Right lung (tissue), 5 donors: ENCODE data around the gene VTI1A. TPM values are rescaled to one million over a fixed set of nuclear protein-coding genes. Genes with fewer than 3 reads are reported as not detected.

Experiments used
- DNase-seq, 2 donors: peaks; one replicate each; pipeline ENCODE4 v3.0.0-alpha.2; 2013
- polyA plus RNA-seq, 5 donors: library from polyadenylated mRNA; unstranded; fragments of 120-200 nt; gene quantifications; one replicate each; pipeline versions ENCODE4 v1.2.1 to v1.2.3, GENCODE V29; 2013; ENCODE audit warnings: inconsistent platforms in 1 of 5, low replicate concordance in 1 of 5; ENCODE audit not compliant: insufficient read length in 5 of 5, insufficient read depth in 1 of 5

VTI1A gene
- polyA plus RNA-seq, 5 donors = 13.9 to 19.3 (median 15.6) TPM

DNA sequence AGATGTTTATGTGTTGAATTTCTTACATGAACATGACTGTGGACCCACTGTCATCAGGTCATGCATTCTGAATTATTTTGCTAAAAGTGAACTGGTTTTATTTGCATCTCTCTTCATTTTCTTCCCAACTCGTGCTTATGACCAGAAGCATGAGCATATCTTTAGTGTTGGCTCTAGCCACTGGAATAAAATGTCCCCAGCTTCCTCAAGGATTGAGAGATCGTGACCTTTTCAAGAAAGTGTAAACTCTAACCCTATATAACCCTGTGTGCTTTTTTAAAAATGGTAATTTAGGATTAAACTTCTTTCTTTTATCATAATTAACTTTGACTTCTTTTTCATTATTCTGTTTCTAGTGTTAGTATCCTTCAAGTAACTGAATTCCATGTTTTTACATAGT lies 55.5 kb downstream of the VTI1A start:
- DNase-seq = no peak

DNA sequence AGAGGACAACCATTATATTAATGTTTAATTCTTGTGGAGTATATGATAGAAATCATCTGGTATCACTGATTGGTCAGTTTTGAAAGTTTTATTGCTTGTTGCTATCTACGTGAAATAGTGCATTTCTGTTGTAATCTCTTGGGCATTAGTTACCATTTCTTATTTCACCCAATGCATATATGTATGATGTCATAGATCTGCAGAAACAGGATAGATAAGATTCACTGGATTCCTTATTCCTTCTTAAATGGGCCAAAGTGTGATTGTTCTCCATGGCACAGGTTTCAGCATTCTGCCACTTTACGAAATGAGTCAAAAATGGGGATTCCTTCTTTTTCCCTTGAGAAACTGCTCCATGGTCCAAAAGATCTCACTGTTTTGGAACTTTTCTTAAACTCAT lies 56.6 kb downstream of the VTI1A start:
- no peak for DNase-seq

DNA sequence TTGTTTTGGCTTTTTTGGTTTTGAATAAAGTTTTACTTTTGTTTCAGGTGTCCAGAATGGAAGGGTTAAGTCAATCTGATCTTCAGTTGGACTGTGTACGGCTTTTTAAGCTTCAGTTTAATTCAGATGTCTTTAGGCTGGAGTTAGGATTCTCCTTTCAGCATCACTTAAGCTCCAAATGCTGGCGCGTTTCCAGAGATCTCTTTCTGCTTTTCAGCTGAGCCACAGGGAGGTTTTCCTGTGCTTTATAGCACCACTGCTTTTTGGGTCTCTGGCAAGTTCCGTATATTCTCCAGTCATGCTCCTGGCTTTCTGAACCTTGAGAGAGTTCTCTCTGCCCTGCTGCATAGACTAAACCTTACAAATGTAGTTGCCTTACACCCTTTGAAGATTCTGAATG lies 60.0 kb downstream of the VTI1A start:
- no peak for DNase-seq

DNA sequence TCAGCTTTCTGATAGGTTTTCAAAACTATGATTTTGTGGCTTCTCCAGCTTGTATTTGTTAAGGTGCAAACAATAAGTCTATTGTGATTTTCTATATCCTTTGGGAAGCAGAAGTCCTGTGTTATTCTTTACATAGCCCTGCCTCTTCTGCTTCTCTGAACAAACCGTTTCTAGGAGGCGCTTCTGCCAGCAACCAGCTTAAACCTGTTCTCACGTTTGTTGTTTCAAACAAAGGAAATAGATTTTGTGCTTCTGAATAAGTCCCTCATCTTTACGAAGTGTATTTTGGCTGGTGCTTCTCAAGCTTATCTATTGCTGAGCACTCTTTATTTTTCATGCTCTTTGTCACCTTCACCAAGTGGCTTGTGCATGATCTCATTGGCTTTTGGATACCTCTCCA lies 61.0 kb downstream of the VTI1A start:
- DNase-seq = no peak

DNA sequence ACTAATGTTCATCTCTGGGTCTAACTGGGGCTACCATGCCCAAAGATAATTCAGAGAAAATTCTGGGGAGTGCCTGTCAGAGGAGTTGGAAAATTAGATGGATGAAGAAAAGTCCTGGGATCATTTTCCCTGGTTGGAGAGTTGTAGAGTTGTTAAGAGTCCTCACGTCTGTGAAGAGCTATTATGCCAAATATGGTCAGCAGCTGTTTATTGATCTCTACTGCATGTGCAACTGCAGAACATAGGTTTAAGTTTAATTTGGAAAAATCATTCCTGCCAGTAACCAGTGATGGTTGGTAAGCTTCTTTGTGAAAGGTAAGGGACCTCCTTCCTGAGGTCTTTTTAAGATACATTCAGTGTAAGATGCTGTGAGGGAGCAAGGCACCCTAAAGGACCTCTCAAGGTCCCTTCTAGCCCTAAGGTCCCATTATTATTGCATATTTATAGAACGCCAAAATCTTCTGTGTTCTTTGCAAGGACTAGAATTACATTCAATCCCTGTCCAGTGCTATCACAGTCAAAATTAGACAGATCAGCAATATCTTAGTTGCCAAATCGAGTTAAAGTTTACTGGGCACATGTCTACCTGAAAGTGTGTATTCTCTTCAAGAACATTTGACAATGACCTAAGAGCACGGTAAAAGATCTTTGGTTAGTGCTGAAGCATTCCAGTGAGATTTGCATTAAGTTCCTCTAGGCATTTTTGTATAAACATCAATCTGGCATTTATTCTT lies 62.7 kb downstream of the VTI1A start:
- DNase-seq = no peak

DNA sequence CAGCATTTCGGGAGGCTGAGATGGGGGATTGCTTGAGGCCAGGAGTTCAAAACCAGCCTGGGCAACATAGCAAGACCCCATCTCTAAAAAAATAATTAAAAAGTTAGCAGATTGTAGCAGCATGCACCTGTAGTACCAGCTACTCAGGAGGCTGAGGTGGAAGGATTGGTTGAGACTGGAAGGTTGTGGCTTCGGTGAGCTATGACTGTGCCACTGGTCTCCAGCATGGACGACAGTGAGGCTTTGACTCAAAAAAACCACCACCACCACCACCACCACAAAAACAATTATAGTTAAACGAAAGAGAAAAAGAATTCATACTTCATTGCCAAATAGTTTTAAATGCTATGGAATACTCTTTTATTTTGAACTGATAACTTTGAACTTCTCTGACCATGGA lies 63.4 kb downstream of the VTI1A start:
- DNase-seq = no peak

DNA sequence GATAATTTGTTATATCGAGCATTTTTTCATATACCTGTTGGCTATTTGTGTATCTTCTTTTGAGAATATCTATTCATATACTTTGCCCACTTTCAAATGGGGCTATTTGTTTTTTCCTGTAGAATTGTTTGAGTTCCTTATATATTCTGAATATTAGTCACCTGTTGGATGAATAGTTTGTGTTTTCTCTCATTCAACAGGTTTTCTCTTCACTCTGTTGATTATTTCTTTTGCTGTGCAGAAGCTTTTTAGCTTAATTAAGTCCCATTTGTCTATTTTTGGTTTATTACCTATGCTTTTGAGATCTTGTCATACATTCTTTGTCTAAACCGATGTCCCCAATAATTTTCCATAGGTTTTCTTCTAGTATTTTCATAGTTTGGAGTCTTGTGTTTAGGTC lies 65.3 kb downstream of the VTI1A start:
- no peak for DNase-seq

DNA sequence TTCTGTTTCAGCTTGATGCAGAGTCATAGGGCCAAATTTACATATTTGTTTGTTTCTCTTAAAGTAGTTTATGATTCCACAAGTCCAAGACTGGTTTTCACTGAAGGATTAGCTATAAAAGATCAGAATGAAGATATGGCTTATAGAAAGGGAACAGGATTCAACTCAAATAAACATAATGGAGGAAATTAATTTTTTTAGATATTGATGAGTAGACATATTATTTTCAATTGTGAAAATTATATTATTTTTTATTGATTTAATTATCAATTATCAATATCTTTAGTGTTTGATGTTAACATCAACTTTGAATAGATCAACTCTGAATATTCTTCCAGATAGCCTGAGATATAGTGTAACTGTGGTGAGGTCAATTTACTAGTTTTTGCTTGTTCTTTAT lies 68.1 kb downstream of the VTI1A start:
- no peak for DNase-seq

DNA sequence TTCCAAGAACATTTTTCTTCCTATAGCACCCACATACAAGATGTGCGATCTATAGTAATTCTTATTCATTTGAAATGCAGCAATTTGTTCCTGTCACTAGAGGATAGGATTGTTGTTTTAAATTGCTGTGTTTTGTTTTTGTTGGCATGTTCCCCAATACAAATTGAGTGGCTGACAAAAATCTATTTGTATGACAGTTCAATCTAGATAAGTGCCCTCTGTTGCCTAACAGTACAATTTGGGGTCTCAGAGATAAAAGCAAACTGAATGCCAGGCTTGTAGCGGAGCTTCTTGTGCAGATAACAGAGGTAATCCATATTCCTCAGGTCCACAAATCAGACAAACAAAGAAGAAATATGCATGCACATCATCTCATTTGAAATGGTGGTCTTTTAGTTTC lies 68.8 kb downstream of the VTI1A start:
- DNase-seq = no peak

DNA sequence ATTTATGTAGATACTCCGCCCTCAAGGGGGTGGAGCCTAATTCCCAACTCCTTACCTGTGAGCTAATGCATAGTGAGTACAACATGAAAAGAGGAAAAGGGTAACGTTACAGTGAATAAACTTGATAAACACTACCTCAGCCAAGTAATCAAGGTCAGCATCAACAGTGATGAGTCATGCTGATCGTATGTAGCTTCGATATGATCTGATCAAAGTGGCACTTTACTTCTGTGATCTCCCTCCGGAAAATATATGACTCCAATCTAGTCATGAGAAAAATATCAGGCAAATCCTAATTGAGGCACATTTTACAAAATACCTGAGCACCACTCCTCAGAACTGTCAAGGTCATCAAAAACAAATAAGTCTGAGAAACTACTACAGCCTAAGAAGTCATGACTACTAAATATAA lies 70.4 kb downstream of the VTI1A start:
- no peak for DNase-seq

DNA sequence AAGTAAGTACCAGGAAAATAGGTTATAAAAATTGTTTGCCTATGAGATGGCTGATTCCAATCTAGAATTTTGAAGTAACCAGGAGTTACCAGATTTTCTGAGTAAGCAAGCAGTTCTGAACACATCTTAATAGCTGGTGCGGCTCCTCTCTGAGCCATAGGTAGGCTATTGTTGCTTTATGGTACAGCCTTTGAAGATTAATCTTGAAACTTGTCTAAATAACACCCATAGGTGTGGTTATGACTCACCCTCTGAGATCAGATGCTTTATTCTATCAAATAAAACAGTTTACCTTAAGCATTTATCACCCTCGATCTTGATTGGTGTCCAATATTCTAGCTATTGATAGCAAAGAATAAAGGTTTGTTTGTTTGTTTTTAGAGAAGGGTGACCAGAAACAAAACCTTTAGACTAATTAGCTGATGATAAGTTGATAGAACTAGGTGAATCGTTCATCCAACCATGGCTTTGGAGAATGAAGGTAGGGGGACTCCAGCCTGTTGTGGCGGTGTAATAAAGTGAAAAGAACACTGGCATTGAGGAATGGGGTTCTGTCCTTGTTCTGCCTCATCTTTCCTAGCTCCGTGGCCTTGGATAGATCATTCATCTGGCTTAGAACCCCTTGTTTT lies 72.2 kb downstream of the VTI1A start:
- DNase-seq = no peak

DNA sequence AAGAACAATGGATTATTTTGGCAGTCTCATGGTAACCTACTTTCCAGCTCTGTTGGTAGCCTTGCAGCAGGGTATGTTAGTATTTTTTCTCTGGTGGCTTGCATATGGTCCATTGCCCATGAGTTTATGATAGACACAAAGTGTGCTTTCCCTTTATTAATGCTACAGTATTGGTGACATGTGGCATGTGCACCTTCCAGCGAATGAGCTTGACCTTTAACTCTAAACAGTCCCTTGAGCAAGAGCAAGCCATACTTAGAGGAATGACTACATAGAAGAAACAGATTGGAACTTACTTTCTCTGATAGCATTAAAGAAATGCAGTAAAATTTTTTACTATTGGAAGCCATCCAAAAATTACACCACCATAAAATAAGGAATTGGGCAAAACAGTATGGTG lies 73.9 kb downstream of the VTI1A start:
- no peak for DNase-seq

DNA sequence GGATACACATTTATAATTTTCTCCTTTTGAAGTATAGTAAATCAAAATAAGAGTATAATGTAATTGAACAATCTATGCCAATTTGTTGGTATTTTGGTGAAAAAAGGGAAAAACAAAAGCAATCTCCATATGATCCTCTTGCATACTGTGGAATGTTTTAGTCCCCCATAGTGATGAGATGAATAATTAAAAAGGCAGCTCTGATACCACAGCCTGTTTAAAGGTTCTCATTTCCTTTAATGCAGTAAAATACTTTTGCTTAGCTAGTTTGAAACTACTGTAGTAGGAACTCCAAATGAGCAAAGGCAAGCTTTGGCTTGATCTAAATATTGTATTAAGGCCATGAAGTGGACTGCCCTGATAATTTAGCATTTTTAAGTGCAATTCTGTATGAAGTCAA lies 77.6 kb downstream of the VTI1A start:
- no peak for DNase-seq

DNA sequence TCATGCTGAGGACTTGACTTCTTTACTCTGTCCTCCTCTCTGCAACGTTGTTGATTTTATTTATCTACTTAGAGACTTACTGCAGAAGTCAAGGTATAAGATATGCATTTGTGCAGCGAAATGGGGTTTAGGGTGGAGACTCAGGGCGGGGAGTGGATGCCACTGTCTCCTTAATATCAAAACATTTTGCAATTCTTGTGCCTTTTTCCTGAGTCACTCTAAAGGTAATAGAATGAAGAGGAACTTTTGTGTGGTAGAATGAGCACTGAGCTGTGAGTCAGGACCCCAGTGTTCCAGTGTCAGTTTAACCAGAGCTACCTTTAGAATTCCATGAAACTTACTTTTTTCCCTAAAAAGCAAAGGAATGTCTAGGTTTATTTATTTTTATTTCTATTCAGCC lies 78.2 kb downstream of the VTI1A start:
- no peak for DNase-seq

DNA sequence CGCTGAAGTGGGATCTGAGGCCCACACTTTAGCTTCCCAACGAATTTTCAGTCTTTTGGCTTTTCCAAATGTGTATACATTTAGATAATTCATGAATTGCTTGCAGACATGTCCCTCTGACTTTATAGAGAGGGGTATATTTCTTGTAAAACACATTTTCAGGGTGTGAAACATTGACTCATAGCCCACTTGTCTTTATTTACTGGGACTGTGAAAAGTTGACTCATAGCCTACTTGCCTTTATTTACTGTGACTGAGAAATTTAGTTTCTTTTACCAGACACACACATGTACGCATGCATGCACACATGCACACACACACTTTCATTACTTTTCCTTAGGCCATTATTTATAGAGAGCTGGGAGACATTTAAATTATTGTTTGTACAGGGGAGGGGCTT lies 79.1 kb downstream of the VTI1A start:
- DNase-seq = no peak

DNA sequence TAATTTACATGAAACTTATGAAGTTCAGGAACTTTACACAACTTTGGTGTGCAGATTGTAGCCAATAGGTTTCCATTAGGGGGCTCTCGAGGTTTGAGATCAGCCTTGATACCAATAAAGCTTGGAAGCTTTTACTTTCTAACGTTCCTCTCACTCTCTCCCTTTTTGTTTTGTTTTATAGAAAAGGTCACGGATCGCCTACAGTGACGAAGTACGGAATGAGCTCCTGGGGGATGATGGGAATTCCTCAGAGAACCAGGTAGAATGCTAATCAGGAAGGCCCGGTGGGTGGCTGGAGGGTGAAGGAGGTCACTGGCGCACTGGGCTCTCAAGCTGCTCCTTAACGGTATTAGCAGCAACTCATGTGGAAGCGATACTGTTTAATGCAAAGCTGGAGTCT lies 79.9 kb downstream of the VTI1A start:
- peak in 1 of 2 donors; percentile 31 for DNase-seq

DNA sequence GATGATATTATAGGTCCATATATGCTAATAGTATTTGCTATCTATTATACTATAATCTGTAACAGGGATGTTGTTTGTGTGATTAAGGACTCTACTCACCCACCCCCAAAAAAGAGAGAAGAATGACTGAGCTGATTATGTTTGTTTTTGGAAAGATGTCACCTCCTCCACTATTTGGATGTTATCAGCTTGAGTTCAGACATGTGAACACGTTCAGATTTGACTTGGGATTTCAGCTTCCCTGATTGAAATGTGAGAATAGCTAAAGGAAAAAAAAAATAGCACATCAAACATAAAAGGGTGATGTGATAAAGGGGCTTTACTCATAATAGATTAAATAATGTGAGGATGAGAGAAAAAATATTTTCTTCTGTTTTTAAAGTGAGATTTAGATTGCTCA lies 81.2 kb downstream of the VTI1A start:
- no peak for DNase-seq

DNA sequence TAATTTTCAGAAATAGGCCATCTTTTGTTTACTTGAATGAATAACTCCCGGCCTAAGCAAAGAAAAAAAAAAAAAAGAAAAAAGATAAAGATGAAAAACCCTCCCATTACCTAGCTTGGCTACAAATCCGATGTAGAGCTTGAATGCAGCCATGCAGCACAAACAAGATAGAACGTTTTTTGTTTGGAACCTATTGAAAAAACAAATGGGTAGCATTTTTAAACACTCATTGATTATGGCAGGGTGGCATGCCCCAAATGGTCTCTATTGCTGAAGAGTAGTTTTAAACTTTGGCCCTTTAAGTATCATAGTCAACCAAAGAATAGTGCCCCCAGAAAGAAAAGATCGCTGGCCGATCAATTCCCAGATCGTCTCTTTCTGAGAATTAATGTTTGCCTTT lies 84.4 kb downstream of the VTI1A start:
- DNase-seq = no peak

DNA sequence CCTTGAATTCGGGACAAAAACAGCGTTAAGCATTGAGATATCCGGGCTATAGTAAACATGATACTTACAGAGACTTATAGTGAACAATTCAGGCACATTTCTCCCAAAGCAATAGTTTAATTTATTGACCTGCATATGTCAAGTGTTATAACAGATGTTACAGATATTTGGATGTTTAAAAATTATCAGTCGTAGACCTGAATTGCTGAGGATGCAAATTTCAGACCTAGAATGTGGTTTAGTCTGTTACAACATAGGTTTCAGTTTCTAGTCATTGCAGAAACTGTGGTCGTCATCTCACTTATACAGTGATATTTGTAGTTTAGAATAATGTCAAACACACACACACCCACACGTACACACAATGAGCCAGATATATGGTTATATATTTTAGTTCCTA lies 85.2 kb downstream of the VTI1A start:
- peak; percentile 55 to 61 for DNase-seq

DNA sequence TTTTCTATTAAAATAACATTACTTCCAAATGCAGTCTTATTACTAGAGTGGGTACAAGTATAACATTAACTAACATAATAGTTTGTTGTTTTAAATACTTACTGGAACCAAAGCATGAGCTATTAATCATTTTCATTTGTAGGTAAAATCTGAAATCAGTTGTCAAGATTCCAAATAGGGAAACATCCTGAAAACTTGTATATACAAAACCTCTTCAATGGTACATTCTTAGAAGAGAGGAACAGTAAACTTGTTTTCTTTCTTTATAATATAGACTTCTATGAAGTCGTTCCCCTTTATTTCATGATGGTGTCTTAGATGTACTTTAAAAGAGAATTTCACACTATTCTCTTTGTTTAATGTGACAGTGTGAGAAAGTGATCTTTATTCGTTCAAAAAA lies 85.9 kb downstream of the VTI1A start:
- DNase-seq = no peak

DNA sequence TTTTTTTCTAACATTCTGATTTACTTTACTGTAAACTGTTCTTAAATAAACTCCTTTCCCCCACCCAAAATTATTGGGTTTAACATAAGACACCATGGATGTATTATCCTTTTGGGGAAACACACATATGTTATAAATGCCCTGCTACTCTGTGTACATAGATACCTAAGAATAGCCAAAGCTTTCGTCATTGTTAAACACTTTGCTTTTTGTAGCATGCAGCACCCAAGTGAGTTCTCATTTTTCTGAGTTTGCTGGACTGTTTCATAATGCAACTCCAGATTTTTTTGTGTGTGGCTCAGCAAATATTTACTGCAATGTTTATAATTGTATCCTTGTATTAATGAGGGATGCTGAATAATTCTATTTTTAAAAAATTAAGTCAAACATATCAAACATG lies 86.9 kb downstream of the VTI1A start:
- DNase-seq = peak in 1 of 2 donors; percentile 32

DNA sequence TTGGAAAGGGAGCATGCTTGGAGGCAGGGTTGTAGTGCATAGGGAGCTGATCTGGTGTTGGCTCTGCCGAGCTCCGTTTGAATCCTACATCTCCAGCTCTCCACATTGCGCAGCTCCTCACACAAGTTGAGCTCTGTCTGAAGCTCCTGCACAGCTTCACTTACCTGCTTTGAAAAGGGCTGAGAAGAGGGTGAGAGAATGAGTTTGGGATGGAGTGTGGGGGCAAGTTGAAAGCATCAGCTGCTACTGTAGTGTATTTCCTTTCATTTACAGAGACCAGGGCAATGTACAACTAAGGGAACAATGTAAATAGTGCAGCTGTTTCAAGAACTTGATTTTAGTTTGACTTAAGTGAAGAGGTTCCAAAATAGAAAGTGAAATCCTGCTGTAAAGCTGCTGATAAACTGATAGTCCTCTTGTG lies 88.5 kb downstream of the VTI1A start:
- DNase-seq = peak in 1 of 2 donors; percentile 47

DNA sequence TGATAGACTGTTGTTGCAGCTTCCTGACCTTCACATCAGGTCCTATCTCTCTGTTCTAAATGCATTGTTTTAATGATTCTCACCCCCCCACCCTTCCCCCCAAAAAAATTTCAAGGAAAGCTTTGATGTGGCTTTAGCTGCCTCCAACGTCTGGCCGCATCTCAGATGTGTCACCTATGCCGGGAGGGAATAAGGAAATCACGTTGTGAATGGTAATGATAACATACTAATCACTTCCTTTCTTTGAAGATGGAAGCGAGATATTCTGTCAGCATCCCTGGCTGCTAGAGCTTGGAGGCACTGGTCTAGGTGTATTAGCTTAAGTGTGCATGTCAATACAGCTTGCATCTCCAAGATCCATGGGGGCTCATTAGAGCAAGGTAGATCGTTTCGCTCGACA lies 89.6 kb downstream of the VTI1A start:
- DNase-seq = no peak

DNA sequence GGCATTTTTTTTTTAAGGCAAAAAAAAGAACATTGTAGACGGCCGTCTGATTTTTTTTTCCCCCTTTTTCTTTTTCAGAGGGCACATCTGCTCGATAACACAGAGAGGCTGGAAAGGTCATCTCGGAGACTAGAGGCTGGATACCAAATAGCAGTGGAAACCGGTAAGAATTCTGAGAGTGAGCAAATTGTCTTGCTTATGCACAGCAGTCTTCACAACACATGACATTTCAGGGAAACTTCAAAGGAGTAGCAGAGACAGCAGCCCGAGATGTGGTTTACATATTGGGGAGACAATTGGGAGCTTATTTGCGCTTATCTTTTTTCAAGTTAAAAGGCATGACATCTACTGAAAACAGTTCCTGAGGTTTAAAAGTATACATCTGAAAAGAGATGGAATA lies 91.2 kb downstream of the VTI1A start:
- DNase-seq = no peak
